Measurements from ENCODE around the gene ABTB1. TPM values are rescaled to one million over a fixed set of nuclear protein-coding genes. Genes with fewer than 3 reads are reported as not detected.
A peak's percentile ranks its signal among the peaks of the same experiment; 100 is the strongest.

ABTB1 gene
- total RNA-seq, 2 experiments from 2014 or later, result 9.7 to 10.6 TPM

DNA sequence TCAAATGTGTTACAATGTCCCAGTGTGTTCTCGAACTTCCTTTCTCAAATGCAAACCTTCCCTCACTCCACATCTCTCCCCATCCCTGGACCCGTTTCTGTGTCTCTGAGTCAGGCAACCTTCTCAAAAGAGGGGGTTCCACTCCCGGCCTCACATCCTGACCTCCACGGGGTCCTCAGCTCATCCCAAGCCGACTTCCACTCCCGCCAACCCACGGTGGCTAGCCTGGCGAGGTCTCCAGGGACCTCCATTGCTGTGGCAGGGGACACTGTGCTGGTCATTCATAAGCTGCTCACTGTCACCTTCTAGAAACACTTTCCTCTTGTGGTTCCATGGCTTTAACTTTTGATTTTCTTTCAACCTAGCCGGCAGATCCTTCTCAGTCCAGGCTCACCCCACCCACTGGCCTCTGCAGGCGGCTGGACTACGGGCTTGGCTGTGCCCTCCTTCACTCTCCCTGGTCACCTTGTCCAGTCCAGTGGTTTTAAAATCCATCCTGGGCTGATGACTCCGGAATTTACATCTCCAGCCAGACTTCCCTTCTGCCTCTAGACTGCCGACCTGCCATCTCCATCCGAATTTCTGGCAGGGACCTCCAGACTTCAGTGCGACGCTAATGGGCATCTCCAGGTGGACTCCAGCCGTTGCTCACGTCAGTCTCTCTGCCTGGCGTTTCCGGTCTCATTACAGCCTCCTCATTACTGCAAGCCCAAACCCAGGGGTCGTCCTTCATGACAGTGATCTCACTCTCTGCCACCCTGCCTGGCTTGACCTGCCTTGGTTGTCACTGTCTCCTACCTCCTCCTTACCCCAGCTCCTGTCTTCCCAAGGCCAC, 20.0 kb downstream of the ABTB1 start:
- ChIA-PET CTCF (interaction anchor here (1.5 kb wide), 1 partner anchor 117 kb away, joined by 3 read pairs; no protein-coding TSS in a partner anchor), POLR2A (no interaction called here)
- no peak for DNase-seq
- no peak for ATAC-seq
- Mint-ChIP-seq H3K4me1 (ENCODE audit: low read depth) (peaks cover 3% of the 10 kb centered on the region), H3K9me3 (no peaks in the 10 kb centered on the region), H3K36me3 (ENCODE audit: low read depth) (no peaks in the 10 kb centered on the region), H3K27me3 (no peaks in the 10 kb centered on the region), H3K4me3 (no peak overlapping the region), H3K27ac (no peak overlapping the region)
- TF ChIP-seq, protein P1, sequence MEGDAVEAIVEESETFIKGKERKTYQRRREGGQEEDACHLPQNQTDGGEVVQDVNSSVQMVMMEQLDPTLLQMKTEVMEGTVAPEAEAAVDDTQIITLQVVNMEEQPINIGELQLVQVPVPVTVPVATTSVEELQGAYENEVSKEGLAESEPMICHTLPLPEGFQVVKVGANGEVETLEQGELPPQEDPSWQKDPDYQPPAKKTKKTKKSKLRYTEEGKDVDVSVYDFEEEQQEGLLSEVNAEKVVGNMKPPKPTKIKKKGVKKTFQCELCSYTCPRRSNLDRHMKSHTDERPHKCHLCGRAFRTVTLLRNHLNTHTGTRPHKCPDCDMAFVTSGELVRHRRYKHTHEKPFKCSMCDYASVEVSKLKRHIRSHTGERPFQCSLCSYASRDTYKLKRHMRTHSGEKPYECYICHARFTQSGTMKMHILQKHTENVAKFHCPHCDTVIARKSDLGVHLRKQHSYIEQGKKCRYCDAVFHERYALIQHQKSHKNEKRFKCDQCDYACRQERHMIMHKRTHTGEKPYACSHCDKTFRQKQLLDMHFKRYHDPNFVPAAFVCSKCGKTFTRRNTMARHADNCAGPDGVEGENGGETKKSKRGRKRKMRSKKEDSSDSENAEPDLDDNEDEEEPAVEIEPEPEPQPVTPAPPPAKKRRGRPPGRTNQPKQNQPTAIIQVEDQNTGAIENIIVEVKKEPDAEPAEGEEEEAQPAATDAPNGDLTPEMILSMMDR (IDR thresholded peaks at IDR 0.05), result no peak
- intact Hi-C loops (cut with micrococcal nuclease), result loop anchor here (10.0 kb wide), 1 partner anchor 142 kb away; no protein-coding TSS in a partner anchor

DNA sequence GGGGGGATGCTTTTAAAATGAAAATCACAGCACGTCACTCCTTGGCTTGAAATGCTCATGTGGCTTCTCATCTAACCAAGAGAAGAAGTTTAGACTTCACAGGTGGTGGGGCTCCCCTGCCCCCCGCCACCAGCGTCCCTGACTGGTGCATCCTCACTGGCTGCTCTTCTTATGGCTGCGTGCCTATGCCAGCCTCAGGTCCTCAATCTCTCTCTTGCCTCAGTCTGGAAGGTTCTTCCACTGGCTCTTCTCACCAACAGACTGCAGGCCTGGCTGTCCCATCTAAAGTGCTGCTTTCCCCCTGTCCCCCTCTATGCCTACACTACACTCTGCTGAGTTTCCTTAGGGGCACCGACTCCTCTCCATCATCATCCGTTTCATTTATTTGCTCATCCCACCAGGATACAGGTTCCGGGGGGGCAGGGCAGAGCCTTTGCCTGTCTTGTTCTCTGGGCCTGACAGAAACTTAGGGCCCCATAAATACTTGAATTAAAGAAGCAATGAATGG, 20.6 kb downstream of the ABTB1 start:
- intact Hi-C loops (cut with micrococcal nuclease), result loop anchor here (10.0 kb wide), 1 partner anchor 141 kb away; no protein-coding TSS in a partner anchor
- Mint-ChIP-seq H3K9me3 (no peaks in the 10 kb centered on the region), H3K4me3 (no peak overlapping the region), H3K36me3 (ENCODE audit: low read depth) (no peaks in the 10 kb centered on the region), H3K4me1 (ENCODE audit: low read depth) (peaks cover 3% of the 10 kb centered on the region), H3K27me3 (no peaks in the 10 kb centered on the region), H3K27ac (no peak overlapping the region)
- no peak for ATAC-seq
- ChIA-PET CTCF (interaction anchor here (1.3 kb wide), 2 partner anchors 41 to 118 kb away, joined by 6 to 7 read pairs; no protein-coding TSS in a partner anchor), POLR2A (no interaction called here)
- TF ChIP-seq, protein P1 (IDR thresholded peaks at IDR 0.05), result no peak
- no peak for DNase-seq

GRCh38 chr3:127694467-127695215, 21.9 kb downstream of the ABTB1 start:
- Mint-ChIP-seq H3K27me3 (no peaks in the 10 kb centered on the region), H3K36me3 (ENCODE audit: low read depth) (no peaks in the 10 kb centered on the region), H3K9me3 (no peaks in the 10 kb centered on the region), H3K4me3 (no peak overlapping the region), H3K27ac (no peak overlapping the region), H3K4me1 (ENCODE audit: low read depth) (peaks cover 3% of the 10 kb centered on the region)
- ATAC-seq (peak; percentile 63), DNase-seq (peak; percentile 61)
- ChIA-PET POLR2A (interaction anchor here (0.5 kb wide), 1 partner anchor 225 kb away, joined by 3 read pairs; no protein-coding TSS in a partner anchor), CTCF (interaction anchor here (1.1 to 3.0 kb wide), 6 partner anchors 12 to 147 kb away, joined by 3 to 17 read pairs (median 4); no protein-coding TSS in a partner anchor)
- TF ChIP-seq, protein P1 (IDR thresholded peaks at IDR 0.05), result peak; percentile 38
- intact Hi-C loops (cut with micrococcal nuclease), result loop anchor here (10.0 kb wide), 1 partner anchor 140 kb away; no protein-coding TSS in a partner anchor

- TF ChIP-seq, protein P1 (IDR thresholded peaks at IDR 0.05), result no peak
- no peak overlapping the region for H3K4me3 Mint-ChIP-seq
- DNase-seq (peak; percentile 77), ATAC-seq (peak; percentile 85)
- H3K27me3 Mint-ChIP-seq, result no peaks in the 10 kb centered on the region
- H3K9me3 Mint-ChIP-seq, result no peaks in the 10 kb centered on the region
- intact Hi-C loops (cut with micrococcal nuclease), result loop anchor here (10.0 kb wide), 1 partner anchor 137 kb away; no protein-coding TSS in a partner anchor
- H3K27ac Mint-ChIP-seq, result no peak overlapping the region
- CTCF ChIA-PET, result interaction anchor here (1.2 to 1.7 kb wide), 3 partner anchors 56 to 273 kb away, joined by 3 to 7 read pairs (median 4); no protein-coding TSS in a partner anchor
- peaks cover 3% of the 10 kb centered on the region for H3K4me1 Mint-ChIP-seq (ENCODE audit: low read depth)
- H3K36me3 Mint-ChIP-seq (ENCODE audit: low read depth), result no peaks in the 10 kb centered on the region
- POLR2A ChIA-PET, result no interaction called here
These were observed 24.9 kb downstream of the ABTB1 start for GRCh38 chr3:127697551-127698240.
